CD4-positive, alpha-beta T cell (primary cell): ENCODE data around the gene THSD7A. TPM values are rescaled to one million over a fixed set of nuclear protein-coding genes. Genes with fewer than 3 reads are reported as not detected.

ENCODE experiments used
- ATAC-seq: fragments of 200-7000 bp; cut with Tn5 transposase; one replicate; pipeline ENCODE4 v1.10.0; 2022; ENCODE audit warnings: mild to moderate bottlenecking; ENCODE audit not compliant: poor library complexity
- CTCF ChIA-PET: fragments of 350-600 bp; sonication (Branson Sonifier 250); formaldehyde crosslinking; loops from one replicate; lab custom pipeline; 2021; ENCODE audit warnings: antibody characterized with exemption, inconsistent platforms; lab: Charles Lee
- POLR2A ChIA-PET: fragments of 350-600 bp; sonication (Branson Sonifier 250); formaldehyde crosslinking; loops from one replicate; lab custom pipeline; 2021; ENCODE audit warnings: antibody characterized with exemption, inconsistent platforms; lab: Charles Lee
- DNase-seq, 14 experiments: peaks; one replicate each; pipeline ENCODE4 v3.0.0-alpha.2; 2013 to 2020; ENCODE audit warnings: mixed read lengths in 2 of 14
- H3K27ac ChIP-seq, 2 donors: one replicate each; pipeline versions ENCODE4 v1.5.1 to v1.7.0; 2013; ENCODE audit warnings: low read length in 2 of 2, low read depth in 1 of 2, mild to moderate bottlenecking in 1 of 2
- H3K27me3 ChIP-seq, 2 experiments: 1 replicate in 1 of 2; 2 replicates in 1 of 2; pipeline versions ENCODE4 v1.6.1 to v1.7.0; 2013; ENCODE audit warnings: low read length in 2 of 2, control low read depth in 1 of 2, mild to moderate bottlenecking in 1 of 2, moderate library complexity in 1 of 2; ENCODE audit not compliant: insufficient read depth in 2 of 2, control insufficient read depth in 1 of 2
- H3K36me3 ChIP-seq: one replicate; pipeline ENCODE4 v1.6.1; 2013; ENCODE audit warnings: low read length, control low read depth; ENCODE audit not compliant: insufficient read depth
- H3K4me1 ChIP-seq: one replicate; pipeline ENCODE4 v1.6.1; 2013; ENCODE audit warnings: low read length, control low read depth; ENCODE audit not compliant: insufficient read depth
- H3K4me3 ChIP-seq: one replicate; pipeline ENCODE4 v1.5.1; 2013; ENCODE audit warnings: mild to moderate bottlenecking, low read length, moderate library complexity
- H3K9me3 ChIP-seq, 2 experiments: 1 replicate in 1 of 2; 2 replicates in 1 of 2; pipeline versions ENCODE4 v1.6.1 to v1.7.0; 2013; ENCODE audit warnings: low read length in 2 of 2, mild to moderate bottlenecking in 2 of 2, control low read depth in 1 of 2, moderate library complexity in 1 of 2; ENCODE audit not compliant: control insufficient read depth in 1 of 2, insufficient read depth in 1 of 2
- H3K27ac Mint-ChIP-seq: one replicate; pipeline ENCODE4 v1.8.0; 2020; ENCODE audit warnings: mixed read lengths
- H3K27me3 Mint-ChIP-seq: one replicate; pipeline ENCODE4 v1.8.0; 2021; ENCODE audit warnings: mixed read lengths
- H3K36me3 Mint-ChIP-seq: one replicate; pipeline ENCODE4 v1.8.0; 2021; ENCODE audit warnings: low read depth, mixed read lengths
- H3K4me1 Mint-ChIP-seq: one replicate; pipeline ENCODE4 v1.8.0; 2021; ENCODE audit warnings: low read depth, mixed read lengths
- H3K4me3 Mint-ChIP-seq: one replicate; pipeline ENCODE4 v1.8.0; 2020; ENCODE audit warnings: mild to moderate bottlenecking, mixed read lengths
- H3K9me3 Mint-ChIP-seq: one replicate; pipeline ENCODE4 v1.8.0; 2020; ENCODE audit warnings: mixed read lengths
- CTCF ChIP-seq: fragments of 200-600 bp; IDR thresholded peaks from one replicate; pipeline ENCODE4 v1.8.0; 2022; ENCODE audit warnings: antibody characterized with exemption, mild to moderate bottlenecking
- intact Hi-C, 2 experiments: fragments of 100-400 bp; cut with DNase I in 1 of 2; cut with micrococcal nuclease in 1 of 2; formaldehyde crosslinking; loops; one replicate each; pipeline versions ENCODE4 v1.15.1 to v1.9.0; 2023 to 2025; cut with DNase I, micrococcal nuclease
- total RNA-seq, 174 experiments: library from RNA in 2 of 174; stranded (reverse) in 2 of 174; gene quantifications; one replicate each; pipeline ENCODE4 v1.2.3 and lab custom pipeline; 2021 to 2026

The THSD7A gene
- total RNA-seq, 2 experiments from 2014 or later, result not detected

- POLR2A ChIA-PET, result no interaction called here
- no peaks in the 10 kb centered on the region for H3K27me3 Mint-ChIP-seq
- CTCF ChIA-PET, result no interaction called here
- no peaks in the 10 kb centered on the region for H3K36me3 Mint-ChIP-seq
- H3K27me3 ChIP-seq, result no peaks in the 10 kb centered on the region
- no peak for TF ChIP-seq CTCF
- no peaks in the 10 kb centered on the region for H3K4me1 Mint-ChIP-seq
- no peak overlapping the region for H3K27ac ChIP-seq
- intact Hi-C loops, result no loop called here
- no peaks in the 10 kb centered on the region for H3K9me3 ChIP-seq
- no peaks in the 10 kb centered on the region for H3K9me3 Mint-ChIP-seq
- no peak overlapping the region for H3K4me3 Mint-ChIP-seq
- ATAC-seq, result no peak
- no peaks in the 10 kb centered on the region for H3K36me3 ChIP-seq
- H3K4me1 ChIP-seq, result no peaks in the 10 kb centered on the region
- peak in 2 of 14 experiments; percentile 6 to 16 for DNase-seq
- H3K4me3 ChIP-seq, result no peak overlapping the region
- H3K27ac Mint-ChIP-seq, result no peak overlapping the region
Measured at GRCh38 chr7:11557627-11558026, 274.4 kb downstream of the THSD7A start.

GRCh38 chr7:11552676-11553296 lies 279.2 kb downstream of the THSD7A start:
- H3K9me3 Mint-ChIP-seq, result peaks cover 6% of the 10 kb centered on the region
- ChIA-PET CTCF (no interaction called here), POLR2A (no interaction called here)
- no peak for ATAC-seq
- Histone ChIP-seq H3K9me3 (no peaks in the 10 kb centered on the region), H3K36me3 (no peaks in the 10 kb centered on the region), H3K27me3 (no peaks in the 10 kb centered on the region), H3K4me1 (no peaks in the 10 kb centered on the region), H3K27ac (no peak overlapping the region), H3K4me3 (no peak overlapping the region)
- no peak for TF ChIP-seq CTCF
- no peak for DNase-seq
- H3K36me3 Mint-ChIP-seq, result no peaks in the 10 kb centered on the region
- no peaks in the 10 kb centered on the region for H3K4me1 Mint-ChIP-seq
- H3K4me3 Mint-ChIP-seq, result no peak overlapping the region
- H3K27ac Mint-ChIP-seq, result no peak overlapping the region
- no peaks in the 10 kb centered on the region for H3K27me3 Mint-ChIP-seq
- intact Hi-C loops, result no loop called here

GRCh38 chr7:11551470-11551869 lies 280.5 kb downstream of the THSD7A start:
- no peak overlapping the region for H3K27ac ChIP-seq
- H3K36me3 ChIP-seq, result no peaks in the 10 kb centered on the region
- intact Hi-C loops, result no loop called here
- ChIA-PET CTCF (no interaction called here), POLR2A (no interaction called here)
- H3K36me3 Mint-ChIP-seq, result no peaks in the 10 kb centered on the region
- no peak overlapping the region for H3K27ac Mint-ChIP-seq
- no peak for ATAC-seq
- H3K4me3 Mint-ChIP-seq, result no peak overlapping the region
- H3K4me1 ChIP-seq, result no peaks in the 10 kb centered on the region
- no peaks in the 10 kb centered on the region for H3K27me3 Mint-ChIP-seq
- H3K9me3 ChIP-seq, result no peaks in the 10 kb centered on the region
- peaks cover 6% of the 10 kb centered on the region for H3K9me3 Mint-ChIP-seq
- no peaks in the 10 kb centered on the region for H3K27me3 ChIP-seq
- no peak for DNase-seq
- no peak overlapping the region for H3K4me3 ChIP-seq
- H3K4me1 Mint-ChIP-seq, result no peaks in the 10 kb centered on the region
- TF ChIP-seq CTCF, result no peak
